Testis (tissue), 2 donors: ENCODE measurements around the gene KLK10.

Source experiments
- POLR2A ChIP-seq: fragments of 450-650 bp; IDR thresholded peaks from one replicate; pipeline ENCODE4 v1.6.1; 2017; ENCODE audit warnings: antibody characterized with exemption, mild to moderate bottlenecking, moderate library complexity
- TF ChIP-seq, protein P1 (sequence below), 3 experiments: fragments of 450-650 bp in 2 of 3; fragments of 200-600 bp in 1 of 3; sonication (generic) in 1 of 3; IDR thresholded peaks; one replicate each; pipeline ENCODE4 v1.5.1; 2016 to 2019; ENCODE audit warnings: antibody characterized with exemption in 3 of 3, mild to moderate bottlenecking in 2 of 3, moderate library complexity in 1 of 3

DNA sequence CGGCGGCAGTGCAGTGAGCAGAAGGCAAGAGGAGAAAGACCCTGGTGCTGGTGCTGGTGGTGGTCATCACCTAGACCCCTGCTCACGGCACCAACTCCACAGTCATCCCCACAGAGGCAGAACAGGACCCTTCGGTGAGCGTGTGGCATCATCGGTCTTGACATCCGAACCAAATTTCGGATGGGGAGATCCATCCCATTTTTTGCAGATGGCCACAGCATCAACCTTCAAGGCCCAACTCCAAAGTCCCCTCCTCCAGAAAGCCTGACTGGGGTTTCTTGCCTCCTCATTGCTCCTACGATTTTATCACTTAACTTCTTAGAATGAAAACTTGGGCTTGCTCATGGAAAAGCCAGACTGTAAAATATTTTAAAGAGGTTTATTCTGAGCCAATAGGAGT, 24.0 kb upstream of the KLK10 start:
- TF ChIP-seq POLR2A = no peak
- TF ChIP-seq, protein P1, sequence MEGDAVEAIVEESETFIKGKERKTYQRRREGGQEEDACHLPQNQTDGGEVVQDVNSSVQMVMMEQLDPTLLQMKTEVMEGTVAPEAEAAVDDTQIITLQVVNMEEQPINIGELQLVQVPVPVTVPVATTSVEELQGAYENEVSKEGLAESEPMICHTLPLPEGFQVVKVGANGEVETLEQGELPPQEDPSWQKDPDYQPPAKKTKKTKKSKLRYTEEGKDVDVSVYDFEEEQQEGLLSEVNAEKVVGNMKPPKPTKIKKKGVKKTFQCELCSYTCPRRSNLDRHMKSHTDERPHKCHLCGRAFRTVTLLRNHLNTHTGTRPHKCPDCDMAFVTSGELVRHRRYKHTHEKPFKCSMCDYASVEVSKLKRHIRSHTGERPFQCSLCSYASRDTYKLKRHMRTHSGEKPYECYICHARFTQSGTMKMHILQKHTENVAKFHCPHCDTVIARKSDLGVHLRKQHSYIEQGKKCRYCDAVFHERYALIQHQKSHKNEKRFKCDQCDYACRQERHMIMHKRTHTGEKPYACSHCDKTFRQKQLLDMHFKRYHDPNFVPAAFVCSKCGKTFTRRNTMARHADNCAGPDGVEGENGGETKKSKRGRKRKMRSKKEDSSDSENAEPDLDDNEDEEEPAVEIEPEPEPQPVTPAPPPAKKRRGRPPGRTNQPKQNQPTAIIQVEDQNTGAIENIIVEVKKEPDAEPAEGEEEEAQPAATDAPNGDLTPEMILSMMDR (IDR thresholded peaks at IDR 0.05) = no peak
